DND-41 (cell line): Measurements from ENCODE around the gene PTGIR.

Source experiments
- ATAC-seq: fragments of 200-7000 bp; cut with Tn5 transposase; 3 replicates; pipeline ENCODE4 v1.9.1; 2021; ENCODE audit warnings: low read depth; ENCODE audit not compliant: insufficient read depth
- DNase-seq: peaks from one replicate; pipeline ENCODE4 v3.0.0-alpha.2; 2020
- H2AFZ ChIP-seq: 2 replicates; pipeline ENCODE4 v1.6.0; 2012; ENCODE audit warnings: low read depth, low read length
- H3K27ac ChIP-seq: 2 replicates; pipeline ENCODE4 v1.5.1; 2012; ENCODE audit warnings: low read length, inconsistent platforms
- H3K27me3 ChIP-seq: fragments of 200-600 bp; sonication (generic); 2 replicates; pipeline ENCODE4 v1.6.0; 2012; ENCODE audit warnings: low read length, mild to moderate bottlenecking, inconsistent platforms; ENCODE audit not compliant: insufficient read depth, poor library complexity
- H3K36me3 ChIP-seq: 2 replicates; pipeline ENCODE4 v1.5.1; 2012; ENCODE audit warnings: low read length, inconsistent platforms; ENCODE audit not compliant: insufficient read depth
- H3K4me1 ChIP-seq: 2 replicates; pipeline ENCODE4 v1.5.1; 2012; ENCODE audit warnings: mild to moderate bottlenecking, low read length; ENCODE audit not compliant: insufficient read depth
- H3K4me2 ChIP-seq: 2 replicates; pipeline ENCODE4 v1.6.0; 2012; ENCODE audit warnings: mild to moderate bottlenecking, moderate library complexity, low read length, inconsistent platforms; ENCODE audit not compliant: insufficient read depth
- H3K4me3 ChIP-seq, 2 experiments: fragments of 200-600 bp in 1 of 2; shearing (Covaris generic) in 1 of 2; 2 replicates each; pipeline ENCODE4 v1.5.1; 2012 to 2016; ENCODE audit warnings: inconsistent platforms in 2 of 2, low read length in 2 of 2, mild to moderate bottlenecking in 2 of 2, low read depth in 1 of 2, moderate library complexity in 1 of 2
- H3K79me2 ChIP-seq: 2 replicates; pipeline ENCODE4 v1.6.0; 2012; ENCODE audit warnings: low read length, inconsistent platforms; ENCODE audit not compliant: insufficient read depth
- H3K9ac ChIP-seq: 2 replicates; pipeline ENCODE4 v1.6.0; 2012; ENCODE audit warnings: low read depth, mild to moderate bottlenecking, inconsistent platforms, low read length, moderate library complexity
- H3K9me3 ChIP-seq: 2 replicates; pipeline ENCODE4 v1.5.1; 2012; ENCODE audit warnings: low read length, moderate library complexity, mild to moderate bottlenecking, inconsistent platforms; ENCODE audit not compliant: insufficient read depth, severe bottlenecking
- H4K20me1 ChIP-seq: 2 replicates; pipeline ENCODE4 v1.6.0; 2012; ENCODE audit warnings: low read length; ENCODE audit not compliant: insufficient read depth
- CTCF ChIP-seq: IDR thresholded peaks from 2 replicates; pipeline ENCODE4 v1.5.1; 2012; ENCODE audit warnings: borderline replicate concordance, low read length, moderate library complexity, mild to moderate bottlenecking; ENCODE audit not compliant: poor library complexity, severe bottlenecking; ENCODE audit errors: extremely low read depth
- EZH2 ChIP-seq: IDR thresholded peaks from 3 replicates; pipeline ENCODE4 v1.6.1; 2012; ENCODE audit warnings: borderline replicate concordance, low read depth, mild to moderate bottlenecking, moderate library complexity, low read length, inconsistent platforms; ENCODE audit not compliant: severe bottlenecking

The PTGIR gene

DNA sequence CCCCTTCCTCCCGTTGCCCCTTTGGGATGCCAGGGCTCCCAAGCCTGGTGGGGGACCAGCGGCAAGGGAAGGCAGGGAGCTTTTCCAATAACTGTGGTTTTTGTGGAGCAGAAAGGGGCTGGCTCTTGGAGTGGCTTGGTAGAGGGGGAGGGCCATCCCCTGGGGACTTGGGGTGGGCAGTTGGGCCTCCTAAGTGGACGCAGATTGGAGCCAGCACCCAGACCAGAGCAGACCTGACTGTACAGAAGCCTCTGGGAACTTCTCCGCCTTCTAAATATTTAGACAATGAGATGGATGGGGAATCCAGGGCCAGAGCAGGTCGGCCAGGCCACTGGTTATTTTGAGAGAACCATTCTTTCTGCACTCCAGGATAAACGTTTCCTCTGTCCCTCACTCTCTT, 4.2 kb downstream of the PTGIR start:
- Histone ChIP-seq H3K27ac (no peak overlapping the region), H3K4me3 (no peak overlapping the region), H3K36me3 (no peaks in the 10 kb centered on the region), H3K9ac (no peak overlapping the region), H4K20me1 (no peaks in the 10 kb centered on the region; the same call in 1 of the 2 replicates), H3K9me3 (no peaks in the 10 kb centered on the region), H3K79me2 (no peaks in the 10 kb centered on the region), H3K27me3 (no peaks in the 10 kb centered on the region), H3K4me2 (no peak overlapping the region), H2AFZ (no peak overlapping the region), H3K4me1 (peaks cover 26% of the 10 kb centered on the region)
- no peak for TF ChIP-seq CTCF
- TF ChIP-seq EZH2: no peak
- ATAC-seq: no peak
- no peak for DNase-seq

DNA sequence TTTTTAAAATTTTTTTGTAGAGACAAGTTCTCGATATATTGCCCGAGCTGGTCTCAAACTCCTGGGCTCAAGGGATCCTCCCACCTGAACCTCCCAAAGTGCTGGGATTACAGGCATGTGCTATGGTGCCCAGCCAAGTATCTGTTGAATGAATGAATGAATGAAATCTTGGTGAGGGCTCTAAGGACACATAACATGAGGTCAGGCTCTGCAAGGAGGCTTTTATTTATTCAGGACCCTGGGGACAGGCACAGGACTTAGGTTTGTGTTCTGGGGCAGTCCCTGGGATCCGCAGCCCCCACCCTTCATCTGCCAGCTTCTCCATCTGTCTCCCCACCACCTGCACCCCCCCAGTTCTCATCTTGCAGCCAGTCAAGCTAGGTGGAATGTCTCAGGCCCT, 4.6 kb downstream of the PTGIR start:
- Histone ChIP-seq H3K79me2 (no peaks in the 10 kb centered on the region), H3K9ac (no peak overlapping the region), H3K36me3 (no peaks in the 10 kb centered on the region), H3K27ac (no peak overlapping the region), H3K4me2 (no peak overlapping the region), H3K4me3 (no peak overlapping the region), H2AFZ (no peak overlapping the region), H3K9me3 (no peaks in the 10 kb centered on the region), H4K20me1 (no peaks in the 10 kb centered on the region; the same call in 1 of the 2 replicates), H3K4me1 (peaks cover 29% of the 10 kb centered on the region), H3K27me3 (no peaks in the 10 kb centered on the region)
- TF ChIP-seq CTCF (no peak), EZH2 (no peak)
- no peak for ATAC-seq
- no peak for DNase-seq

DNA sequence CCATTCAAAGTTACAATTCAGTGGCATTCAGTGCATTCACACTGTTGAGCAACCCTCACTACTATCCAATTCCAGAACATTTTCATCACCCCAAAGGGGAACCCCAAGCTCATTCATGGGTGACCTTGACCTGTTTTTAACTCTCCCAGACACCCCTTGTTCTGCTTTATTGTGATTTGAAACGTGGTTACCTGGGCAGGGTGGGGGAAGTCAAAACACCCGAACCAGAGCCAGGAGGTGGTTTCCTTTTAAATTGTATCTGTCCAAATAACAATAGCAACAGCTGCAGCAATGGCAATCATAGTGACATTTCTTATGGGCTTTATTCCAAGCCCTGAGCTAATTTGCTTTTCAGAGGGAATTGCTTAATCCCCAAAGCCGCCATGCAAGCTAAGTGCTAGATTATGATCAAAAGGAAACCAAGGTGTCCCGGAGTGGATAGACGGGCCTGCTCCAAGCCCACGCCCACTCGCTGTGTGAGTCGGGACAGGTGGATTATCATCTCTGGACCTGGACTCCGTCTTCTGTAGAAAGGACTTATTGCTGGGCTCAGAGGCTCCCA, 6.1 kb downstream of the PTGIR start:
- H2AFZ ChIP-seq: no peak overlapping the region
- DNase-seq (no peak), ATAC-seq (no peak)
- H3K9ac ChIP-seq: no peak overlapping the region
- no peaks in the 10 kb centered on the region for H3K27me3 ChIP-seq
- H3K4me3 ChIP-seq: no peak overlapping the region
- no peak overlapping the region for H3K27ac ChIP-seq
- no peak for TF ChIP-seq EZH2
- no peak for TF ChIP-seq CTCF
- peaks cover 31% of the 10 kb centered on the region for H3K4me1 ChIP-seq
- H3K79me2 ChIP-seq: no peaks in the 10 kb centered on the region
- no peaks in the 10 kb centered on the region; the same call in 1 of the 2 replicates for H4K20me1 ChIP-seq
- H3K4me2 ChIP-seq: no peak overlapping the region
- no peaks in the 10 kb centered on the region for H3K9me3 ChIP-seq
- no peaks in the 10 kb centered on the region for H3K36me3 ChIP-seq

GRCh38 chr19:46617601-46618000, 7.3 kb downstream of the PTGIR start:
- DNase-seq: no peak
- ATAC-seq: no peak
- no peak overlapping the region for H2AFZ ChIP-seq
- peak overlapping the region; percentile 9; the same call in 1 of the 2 replicates for H3K27ac ChIP-seq
- H3K4me2 ChIP-seq: no peak overlapping the region
- no peaks in the 10 kb centered on the region for H3K79me2 ChIP-seq
- H3K9me3 ChIP-seq: no peaks in the 10 kb centered on the region
- no peak overlapping the region for H3K4me3 ChIP-seq
- no peaks in the 10 kb centered on the region; the same call in 1 of the 2 replicates for H4K20me1 ChIP-seq
- H3K27me3 ChIP-seq: no peaks in the 10 kb centered on the region
- TF ChIP-seq EZH2: no peak
- TF ChIP-seq CTCF: no peak
- H3K4me1 ChIP-seq: peaks cover 33% of the 10 kb centered on the region
- H3K36me3 ChIP-seq: no peaks in the 10 kb centered on the region
- H3K9ac ChIP-seq: no peak overlapping the region
